ENCODE data around the gene GADD45GIP1.

- TF ChIP-seq, protein P1, sequence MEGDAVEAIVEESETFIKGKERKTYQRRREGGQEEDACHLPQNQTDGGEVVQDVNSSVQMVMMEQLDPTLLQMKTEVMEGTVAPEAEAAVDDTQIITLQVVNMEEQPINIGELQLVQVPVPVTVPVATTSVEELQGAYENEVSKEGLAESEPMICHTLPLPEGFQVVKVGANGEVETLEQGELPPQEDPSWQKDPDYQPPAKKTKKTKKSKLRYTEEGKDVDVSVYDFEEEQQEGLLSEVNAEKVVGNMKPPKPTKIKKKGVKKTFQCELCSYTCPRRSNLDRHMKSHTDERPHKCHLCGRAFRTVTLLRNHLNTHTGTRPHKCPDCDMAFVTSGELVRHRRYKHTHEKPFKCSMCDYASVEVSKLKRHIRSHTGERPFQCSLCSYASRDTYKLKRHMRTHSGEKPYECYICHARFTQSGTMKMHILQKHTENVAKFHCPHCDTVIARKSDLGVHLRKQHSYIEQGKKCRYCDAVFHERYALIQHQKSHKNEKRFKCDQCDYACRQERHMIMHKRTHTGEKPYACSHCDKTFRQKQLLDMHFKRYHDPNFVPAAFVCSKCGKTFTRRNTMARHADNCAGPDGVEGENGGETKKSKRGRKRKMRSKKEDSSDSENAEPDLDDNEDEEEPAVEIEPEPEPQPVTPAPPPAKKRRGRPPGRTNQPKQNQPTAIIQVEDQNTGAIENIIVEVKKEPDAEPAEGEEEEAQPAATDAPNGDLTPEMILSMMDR (IDR thresholded peaks at IDR 0.05), result no peak
- no peak for TF ChIP-seq CEBPB (IDR thresholded peaks at IDR 0.05)
- TF ChIP-seq NR3C1 (IDR thresholded peaks at IDR 0.05), result no peak
- TF ChIP-seq BHLHE40 (IDR thresholded peaks at IDR 0.05; ENCODE audit: low read depth, low read length), result no peak
- no peak for TF ChIP-seq SMC3 (IDR thresholded peaks at IDR 0.05)
- TF ChIP-seq POLR2A (IDR thresholded peaks at IDR 0.05; ENCODE audit: low read length), result no peak
- TF ChIP-seq KDM1A (IDR thresholded peaks at IDR 0.05; ENCODE audit: low read depth), result no peak
- TF ChIP-seq RAD21 (conservative IDR thresholded peaks at IDR 0.05 in 1 of 2, IDR thresholded peaks at IDR 0.05 in 1 of 2), result no peak
- no peak for TF ChIP-seq MYC (IDR thresholded peaks at IDR 0.05; ENCODE audit: borderline replicate concordance, low read length)
- no peak for TF ChIP-seq PBX3 (IDR thresholded peaks at IDR 0.05)
- TF ChIP-seq, protein P2, sequence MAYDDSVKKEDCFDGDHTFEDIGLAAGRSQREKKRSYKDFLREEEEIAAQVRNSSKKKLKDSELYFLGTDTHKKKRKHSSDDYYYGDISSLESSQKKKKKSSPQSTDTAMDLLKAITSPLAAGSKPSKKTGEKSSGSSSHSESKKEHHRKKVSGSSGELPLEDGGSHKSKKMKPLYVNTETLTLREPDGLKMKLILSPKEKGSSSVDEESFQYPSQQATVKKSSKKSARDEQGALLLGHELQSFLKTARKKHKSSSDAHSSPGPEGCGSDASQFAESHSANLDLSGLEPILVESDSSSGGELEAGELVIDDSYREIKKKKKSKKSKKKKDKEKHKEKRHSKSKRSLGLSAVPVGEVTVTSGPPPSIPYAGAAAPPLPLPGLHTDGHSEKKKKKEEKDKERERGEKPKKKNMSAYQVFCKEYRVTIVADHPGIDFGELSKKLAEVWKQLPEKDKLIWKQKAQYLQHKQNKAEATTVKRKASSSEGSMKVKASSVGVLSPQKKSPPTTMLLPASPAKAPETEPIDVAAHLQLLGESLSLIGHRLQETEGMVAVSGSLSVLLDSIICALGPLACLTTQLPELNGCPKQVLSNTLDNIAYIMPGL (CRISPR knock-in tag; IDR thresholded peaks at IDR 0.05; ENCODE audit: borderline replicate concordance), result no peak
- TF ChIP-seq, protein P3, sequence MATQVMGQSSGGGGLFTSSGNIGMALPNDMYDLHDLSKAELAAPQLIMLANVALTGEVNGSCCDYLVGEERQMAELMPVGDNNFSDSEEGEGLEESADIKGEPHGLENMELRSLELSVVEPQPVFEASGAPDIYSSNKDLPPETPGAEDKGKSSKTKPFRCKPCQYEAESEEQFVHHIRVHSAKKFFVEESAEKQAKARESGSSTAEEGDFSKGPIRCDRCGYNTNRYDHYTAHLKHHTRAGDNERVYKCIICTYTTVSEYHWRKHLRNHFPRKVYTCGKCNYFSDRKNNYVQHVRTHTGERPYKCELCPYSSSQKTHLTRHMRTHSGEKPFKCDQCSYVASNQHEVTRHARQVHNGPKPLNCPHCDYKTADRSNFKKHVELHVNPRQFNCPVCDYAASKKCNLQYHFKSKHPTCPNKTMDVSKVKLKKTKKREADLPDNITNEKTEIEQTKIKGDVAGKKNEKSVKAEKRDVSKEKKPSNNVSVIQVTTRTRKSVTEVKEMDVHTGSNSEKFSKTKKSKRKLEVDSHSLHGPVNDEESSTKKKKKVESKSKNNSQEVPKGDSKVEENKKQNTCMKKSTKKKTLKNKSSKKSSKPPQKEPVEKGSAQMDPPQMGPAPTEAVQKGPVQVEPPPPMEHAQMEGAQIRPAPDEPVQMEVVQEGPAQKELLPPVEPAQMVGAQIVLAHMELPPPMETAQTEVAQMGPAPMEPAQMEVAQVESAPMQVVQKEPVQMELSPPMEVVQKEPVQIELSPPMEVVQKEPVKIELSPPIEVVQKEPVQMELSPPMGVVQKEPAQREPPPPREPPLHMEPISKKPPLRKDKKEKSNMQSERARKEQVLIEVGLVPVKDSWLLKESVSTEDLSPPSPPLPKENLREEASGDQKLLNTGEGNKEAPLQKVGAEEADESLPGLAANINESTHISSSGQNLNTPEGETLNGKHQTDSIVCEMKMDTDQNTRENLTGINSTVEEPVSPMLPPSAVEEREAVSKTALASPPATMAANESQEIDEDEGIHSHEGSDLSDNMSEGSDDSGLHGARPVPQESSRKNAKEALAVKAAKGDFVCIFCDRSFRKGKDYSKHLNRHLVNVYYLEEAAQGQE (IDR thresholded peaks at IDR 0.05), result no peak
- no peak for TF ChIP-seq RCOR1 (IDR thresholded peaks at IDR 0.05; ENCODE audit: low read depth, low read length)
Measured at GRCh38 chr19:12921047-12921446, 36.0 kb downstream of the GADD45GIP1 start.
